ENCODE results near the gene C9orf152.
"Not testable (repeated sequence)": the region's sequence is repeated elsewhere in the genome, so short reads cannot be mapped to it uniquely, and the experiment has no call there.

Gene C9orf152

GRCh38 chr9:110214586-110215355, 6.8 kb upstream of the C9orf152 start:
- Histone ChIP-seq H3K4me1 (ENCODE audit: control insufficient read depth, insufficient read depth, low read length) (no peaks in the 10 kb centered on the region), H3K36me3 (ENCODE audit: control insufficient read depth in 2 of 2, insufficient read depth in 2 of 2, low read length in 2 of 2) (no peaks in the 10 kb centered on the region), H3K27me3 (ENCODE audit: control insufficient read depth in 1 of 2, insufficient read depth in 2 of 2, low read length in 2 of 2) (no peaks in the 10 kb centered on the region), H3K9me3 (ENCODE audit: control insufficient read depth in 2 of 2, low read length in 2 of 2) (no peaks in the 10 kb centered on the region), H3K27ac (ENCODE audit: low read length) (no peak overlapping the region), H3K9ac (ENCODE audit: low read length in 2 of 2) (no peak overlapping the region), H3K4me3 (ENCODE audit: low read length in 2 of 2) (no peak overlapping the region)

- Histone ChIP-seq H3K4me3 (ENCODE audit: low read length in 2 of 2) (no peak overlapping the region), H3K27me3 (ENCODE audit: control insufficient read depth in 1 of 2, insufficient read depth in 2 of 2, low read length in 2 of 2) (no peaks in the 10 kb centered on the region), H3K9ac (ENCODE audit: low read length in 2 of 2) (no peak overlapping the region), H3K27ac (ENCODE audit: low read length) (no peak overlapping the region), H3K4me1 (ENCODE audit: control insufficient read depth, insufficient read depth, low read length) (no peaks in the 10 kb centered on the region), H3K36me3 (ENCODE audit: control insufficient read depth in 2 of 2, insufficient read depth in 2 of 2, low read length in 2 of 2) (no peaks in the 10 kb centered on the region), H3K9me3 (ENCODE audit: control insufficient read depth in 2 of 2, low read length in 2 of 2) (no peaks in the 10 kb centered on the region)
Observed at GRCh38 chr9:110214090-110214489, 6.1 kb upstream of the C9orf152 start.

GRCh38 chr9:110213413-110214044, 5.6 kb upstream of the C9orf152 start:
- H3K9ac ChIP-seq (ENCODE audit: low read length in 2 of 2) = no peak overlapping the region
- no peaks in the 10 kb centered on the region for H3K36me3 ChIP-seq (ENCODE audit: control insufficient read depth in 2 of 2, insufficient read depth in 2 of 2, low read length in 2 of 2)
- no peak overlapping the region for H3K4me3 ChIP-seq (ENCODE audit: low read length in 2 of 2)
- no peaks in the 10 kb centered on the region for H3K9me3 ChIP-seq (ENCODE audit: control insufficient read depth in 2 of 2, low read length in 2 of 2)
- no peaks in the 10 kb centered on the region for H3K4me1 ChIP-seq (ENCODE audit: control insufficient read depth, insufficient read depth, low read length)
- no peaks in the 10 kb centered on the region for H3K27me3 ChIP-seq (ENCODE audit: control insufficient read depth in 1 of 2, insufficient read depth in 2 of 2, low read length in 2 of 2)
- no peak overlapping the region for H3K27ac ChIP-seq (ENCODE audit: low read length)

- Histone ChIP-seq H3K4me3 (ENCODE audit: low read length in 2 of 2) (no peak overlapping the region), H3K27ac (ENCODE audit: low read length) (no peak overlapping the region)
Observed at GRCh38 chr9:110207071-110207641, 803 bp downstream of the C9orf152 start.

GRCh38 chr9:110206389-110206788, 1.6 kb downstream of the C9orf152 start:
- Histone ChIP-seq H3K9me3 (ENCODE audit: control insufficient read depth in 2 of 2, low read length in 2 of 2) (no peaks in the 10 kb centered on the region), H3K27ac (ENCODE audit: low read length) (no peak overlapping the region), H3K9ac (ENCODE audit: low read length in 2 of 2) (no peak overlapping the region), H3K36me3 (ENCODE audit: control insufficient read depth in 2 of 2, insufficient read depth in 2 of 2, low read length in 2 of 2) (no peaks in the 10 kb centered on the region), H3K4me3 (ENCODE audit: low read length in 2 of 2) (no peak overlapping the region), H3K4me1 (ENCODE audit: control insufficient read depth, insufficient read depth, low read length) (no peaks in the 10 kb centered on the region), H3K27me3 (ENCODE audit: control insufficient read depth in 1 of 2, insufficient read depth in 2 of 2, low read length in 2 of 2) (no peaks in the 10 kb centered on the region)

More at GRCh38 chr9:110207071-110207641, 803 bp downstream of the C9orf152 start:
- Histone ChIP-seq H3K4me1 (ENCODE audit: control insufficient read depth, insufficient read depth, low read length) (no peaks in the 10 kb centered on the region), H3K36me3 (ENCODE audit: control insufficient read depth in 2 of 2, insufficient read depth in 2 of 2, low read length in 2 of 2) (no peaks in the 10 kb centered on the region), H3K9ac (ENCODE audit: low read length in 2 of 2) (no peak overlapping the region), H3K9me3 (ENCODE audit: control insufficient read depth in 2 of 2, low read length in 2 of 2) (no peaks in the 10 kb centered on the region), H3K27me3 (ENCODE audit: control insufficient read depth in 1 of 2, insufficient read depth in 2 of 2, low read length in 2 of 2) (no peaks in the 10 kb centered on the region)

- not testable (repeated sequence) for H3K36me3 ChIP-seq (ENCODE audit: control insufficient read depth in 2 of 2, insufficient read depth in 2 of 2, low read length in 2 of 2); H3K4me1 ChIP-seq (ENCODE audit: control insufficient read depth, insufficient read depth, low read length); H3K9ac ChIP-seq (ENCODE audit: low read length in 2 of 2); H3K27ac ChIP-seq (ENCODE audit: low read length); H3K9me3 ChIP-seq (ENCODE audit: control insufficient read depth in 2 of 2, low read length in 2 of 2); H3K27me3 ChIP-seq (ENCODE audit: control insufficient read depth in 1 of 2, insufficient read depth in 2 of 2, low read length in 2 of 2); H3K4me3 ChIP-seq (ENCODE audit: low read length in 2 of 2)
Observed at GRCh38 chr9:110205612-110206011, 2.3 kb downstream of the C9orf152 start.

GRCh38 chr9:110202232-110202631, 5.7 kb downstream of the C9orf152 start:
- Histone ChIP-seq H3K27me3 (ENCODE audit: control insufficient read depth in 1 of 2, insufficient read depth in 2 of 2, low read length in 2 of 2) (no peaks in the 10 kb centered on the region), H3K4me3 (ENCODE audit: low read length in 2 of 2) (no peak overlapping the region), H3K27ac (ENCODE audit: low read length) (no peak overlapping the region), H3K9me3 (ENCODE audit: control insufficient read depth in 2 of 2, low read length in 2 of 2) (no peaks in the 10 kb centered on the region), H3K9ac (ENCODE audit: low read length in 2 of 2) (no peak overlapping the region), H3K36me3 (ENCODE audit: control insufficient read depth in 2 of 2, insufficient read depth in 2 of 2, low read length in 2 of 2) (no peaks in the 10 kb centered on the region), H3K4me1 (ENCODE audit: control insufficient read depth, insufficient read depth, low read length) (no peaks in the 10 kb centered on the region)

- Histone ChIP-seq H3K9ac (ENCODE audit: low read length in 2 of 2) (no peak overlapping the region), H3K27ac (ENCODE audit: low read length) (no peak overlapping the region), H3K27me3 (ENCODE audit: control insufficient read depth in 1 of 2, insufficient read depth in 2 of 2, low read length in 2 of 2) (no peaks in the 10 kb centered on the region), H3K4me1 (ENCODE audit: control insufficient read depth, insufficient read depth, low read length) (no peaks in the 10 kb centered on the region), H3K36me3 (ENCODE audit: control insufficient read depth in 2 of 2, insufficient read depth in 2 of 2, low read length in 2 of 2) (no peaks in the 10 kb centered on the region), H3K9me3 (ENCODE audit: control insufficient read depth in 2 of 2, low read length in 2 of 2) (no peaks in the 10 kb centered on the region), H3K4me3 (ENCODE audit: low read length in 2 of 2) (no peak overlapping the region)
Observed at GRCh38 chr9:110199643-110200042, 8.3 kb downstream of the C9orf152 start.

GRCh38 chr9:110198357-110198756, 9.6 kb downstream of the C9orf152 start:
- Histone ChIP-seq H3K9ac (ENCODE audit: low read length in 2 of 2) (no peak overlapping the region), H3K4me3 (ENCODE audit: low read length in 2 of 2) (no peak overlapping the region), H3K36me3 (ENCODE audit: control insufficient read depth in 2 of 2, insufficient read depth in 2 of 2, low read length in 2 of 2) (no peaks in the 10 kb centered on the region), H3K27me3 (ENCODE audit: control insufficient read depth in 1 of 2, insufficient read depth in 2 of 2, low read length in 2 of 2) (no peaks in the 10 kb centered on the region), H3K4me1 (ENCODE audit: control insufficient read depth, insufficient read depth, low read length) (no peaks in the 10 kb centered on the region), H3K9me3 (ENCODE audit: control insufficient read depth in 2 of 2, low read length in 2 of 2) (no peaks in the 10 kb centered on the region), H3K27ac (ENCODE audit: low read length) (no peak overlapping the region)

- peaks cover 1% of the 10 kb centered on the region for H3K4me1 ChIP-seq (ENCODE audit: control insufficient read depth, insufficient read depth, low read length)
- H3K9me3 ChIP-seq (ENCODE audit: control insufficient read depth in 2 of 2, low read length in 2 of 2) = no peaks in the 10 kb centered on the region
- H3K27ac ChIP-seq (ENCODE audit: low read length) = no peak overlapping the region
- no peak overlapping the region for H3K9ac ChIP-seq (ENCODE audit: low read length in 2 of 2)
- H3K36me3 ChIP-seq (ENCODE audit: control insufficient read depth in 2 of 2, insufficient read depth in 2 of 2, low read length in 2 of 2) = no peaks in the 10 kb centered on the region
- no peak overlapping the region for H3K4me3 ChIP-seq (ENCODE audit: low read length in 2 of 2)
- no peaks in the 10 kb centered on the region for H3K27me3 ChIP-seq (ENCODE audit: control insufficient read depth in 1 of 2, insufficient read depth in 2 of 2, low read length in 2 of 2)
Observed at GRCh38 chr9:110197330-110198187, 10.4 kb downstream of the C9orf152 start.

Data from stomach smooth muscle (tissue), 2 donors.